Thyroid gland (tissue), 4 donors: ENCODE results near the gene USP48. TPM values are rescaled to one million over a fixed set of nuclear protein-coding genes. Genes with fewer than 3 reads are reported as not detected.

Experiments used
- DNase-seq, 2 donors: peaks; one replicate each; pipeline ENCODE4 v3.0.0-alpha.2; 2019
- H3K27ac ChIP-seq, 3 donors: fragments of 200-600 bp; sonication (generic); 1 replicate in 2 of 3; 2 replicates in 1 of 3; pipeline ENCODE4 v1.5.1; 2016 to 2019; ENCODE audit warnings: mild to moderate bottlenecking in 1 of 3, moderate library complexity in 1 of 3
- H3K27me3 ChIP-seq: fragments of 200-600 bp; sonication (generic); one replicate; pipeline ENCODE4 v1.5.1; 2019
- H3K36me3 ChIP-seq, 2 donors: fragments of 200-600 bp; sonication (generic); one replicate each; pipeline ENCODE4 v1.5.1; 2016 to 2019
- H3K4me1 ChIP-seq, 2 donors: fragments of 200-600 bp; sonication (generic); one replicate each; pipeline ENCODE4 v1.5.1; 2017 to 2019
- H3K4me3 ChIP-seq, 3 donors: fragments of 200-600 bp; sonication (generic); replicated peaks in 1 of 3; 1 replicate in 2 of 3; 2 replicates in 1 of 3; pipeline ENCODE4 v1.5.1; 2016; ENCODE audit warnings: mild to moderate bottlenecking in 1 of 3
- H3K9me3 ChIP-seq: fragments of 200-600 bp; sonication (generic); one replicate; pipeline ENCODE4 v1.5.1; 2017
- CTCF ChIP-seq, 6 experiments: fragments of 200-600 bp in 3 of 6; fragments of 450-650 bp in 3 of 6; sonication (generic) in 3 of 6; IDR thresholded peaks; one replicate each; pipeline ENCODE4 v1.5.1; 2016 to 2019; ENCODE audit warnings: antibody characterized with exemption in 6 of 6, mild to moderate bottlenecking in 2 of 6, inconsistent platforms in 1 of 6, moderate library complexity in 1 of 6
- POLR2A ChIP-seq, 2 donors: fragments of 450-650 bp; IDR thresholded peaks; one replicate each; pipeline ENCODE4 v1.6.1; 2017; ENCODE audit warnings: antibody characterized with exemption in 2 of 2, mild to moderate bottlenecking in 2 of 2, moderate library complexity in 1 of 2
- WGBS, 2 donors: methylation state at CpG; one replicate each; pipeline ENCODE4 v1.1.5; 2017; 5-methylcytosine and 5-hydroxymethylcytosine counted together
- intact Hi-C: fragments of 100-400 bp; cut with DNase I; formaldehyde crosslinking; loops from one replicate; pipeline ENCODE4 v1.15.1; 2023
- total RNA-seq, 4 donors: library from RNA; depleted of rRNA; stranded (reverse); fragments of >200 nt; gene quantifications; one replicate each; pipeline ENCODE4 v1.2.3, GENCODE V29; 2016

USP48 gene
- total RNA-seq, 4 donors from 2014 or later, result 77.4 to 113 (median 88.5) TPM

- H3K4me1 ChIP-seq, result peaks cover 4 to 9% of the 10 kb centered on the region in 2 donors
- intact Hi-C loops, result no loop called here
- H3K27ac ChIP-seq, result peak overlapping the region in 1 of 3 donors; percentile 39
- DNase-seq, result no peak
- H3K9me3 ChIP-seq, result no peaks in the 10 kb centered on the region
- 73 to 92% methylated on average over 2 of the region's 2 CpGs for WGBS, 2 donors
- TF ChIP-seq CTCF (IDR thresholded peaks at IDR 0.05) (no peak), POLR2A (IDR thresholded peaks at IDR 0.05) (no peak)
- peaks cover 9 to 18% of the 10 kb centered on the region in 2 donors for H3K36me3 ChIP-seq
- no peaks in the 10 kb centered on the region for H3K27me3 ChIP-seq
- no peak overlapping the region for H3K4me3 ChIP-seq
These were observed 27.9 kb downstream of the USP48 start for GRCh38 chr1:21755067-21755466.

- Histone ChIP-seq H3K9me3 (no peaks in the 10 kb centered on the region), H3K36me3 (peaks cover 9 to 18% of the 10 kb centered on the region in 2 donors)
These were observed 28.4 kb downstream of the USP48 start for GRCh38 chr1:21754583-21754982.

GRCh38 chr1:21752186-21752585 is 30.8 kb downstream of the USP48 start:
- no peaks in the 10 kb centered on the region for H3K9me3 ChIP-seq
- peaks cover 15 to 23% of the 10 kb centered on the region in 2 donors for H3K36me3 ChIP-seq
- 94 to 98% methylated on average over 2 of the region's 2 CpGs for WGBS, 2 donors
- peaks cover 4 to 9% of the 10 kb centered on the region in 2 donors for H3K4me1 ChIP-seq
- no peak for TF ChIP-seq POLR2A (IDR thresholded peaks at IDR 0.05)
- no peak for TF ChIP-seq CTCF (IDR thresholded peaks at IDR 0.05)
- H3K4me3 ChIP-seq, result no peak overlapping the region
- no peaks in the 10 kb centered on the region for H3K27me3 ChIP-seq
- DNase-seq, result no peak
- no peak overlapping the region for H3K27ac ChIP-seq
- intact Hi-C loops, result no loop called here

More at GRCh38 chr1:21754583-21754982, 28.4 kb downstream of the USP48 start:
- Histone ChIP-seq H3K27ac (peak overlapping the region in 1 of 3 donors; percentile 39), H3K27me3 (no peaks in the 10 kb centered on the region), H3K4me1 (peaks cover 4 to 9% of the 10 kb centered on the region in 2 donors), H3K4me3 (no peak overlapping the region)
- intact Hi-C loops, result no loop called here
- TF ChIP-seq POLR2A (IDR thresholded peaks at IDR 0.05), result peak in 1 of 2 donors; percentile 5
- no peak for TF ChIP-seq CTCF (IDR thresholded peaks at IDR 0.05)
- peak; percentile 50 to 53 for DNase-seq
- 44 to 48% methylated on average over 3 of the region's 3 CpGs for WGBS, 2 donors

- Histone ChIP-seq H3K27me3 (no peaks in the 10 kb centered on the region), H3K9me3 (no peaks in the 10 kb centered on the region), H3K4me1 (peaks cover 0 to 5% of the 10 kb centered on the region in 2 donors), H3K27ac (no peak overlapping the region), H3K4me3 (no peak overlapping the region), H3K36me3 (peaks cover 17 to 29% of the 10 kb centered on the region in 2 donors)
- intact Hi-C loops, result no loop called here
- DNase-seq, result no peak
- WGBS, 2 donors, result 96 to 98% methylated on average over 2 of the region's 2 CpGs
- TF ChIP-seq CTCF (IDR thresholded peaks at IDR 0.05) (no peak), POLR2A (IDR thresholded peaks at IDR 0.05) (no peak)
These were observed 31.7 kb downstream of the USP48 start for GRCh38 chr1:21751281-21751680.

- no peak for DNase-seq
- intact Hi-C loops, result no loop called here
- H3K4me1 ChIP-seq, result peaks cover 0 to 5% of the 10 kb centered on the region in 2 donors
- WGBS, 2 donors, result 46 to 47% methylated on average over 2 of the region's 2 CpGs
- TF ChIP-seq CTCF (IDR thresholded peaks at IDR 0.05) (no peak), POLR2A (IDR thresholded peaks at IDR 0.05) (no peak)
- no peak overlapping the region for H3K4me3 ChIP-seq
- no peaks in the 10 kb centered on the region for H3K27me3 ChIP-seq
- H3K36me3 ChIP-seq, result peaks cover 20 to 29% of the 10 kb centered on the region in 2 donors
- no peak overlapping the region for H3K27ac ChIP-seq
- H3K9me3 ChIP-seq, result no peaks in the 10 kb centered on the region
These were observed 32.1 kb downstream of the USP48 start for GRCh38 chr1:21750841-21751240.
